B cell (primary cell): ENCODE results near the gene ANKRD24. TPM values are rescaled to one million over a fixed set of nuclear protein-coding genes. Genes with fewer than 3 reads are reported as not detected.

Experiments used
- ATAC-seq: fragments of 200-7000 bp; cut with Tn5 transposase; one replicate; pipeline ENCODE4 v1.10.0; 2021; ENCODE audit warnings: low read depth, mild to moderate bottlenecking, moderate number of reproducible peaks, moderate library complexity
- CTCF ChIA-PET: fragments of 350-600 bp; sonication (Branson Sonifier 250); formaldehyde crosslinking; loops from one replicate; lab custom pipeline; 2021; ENCODE audit warnings: antibody characterized with exemption, inconsistent platforms; lab: Charles Lee
- POLR2A ChIA-PET: fragments of 350-600 bp; sonication (Branson Sonifier 250); formaldehyde crosslinking; loops from one replicate; lab custom pipeline; 2021; ENCODE audit warnings: antibody characterized with exemption; lab: Charles Lee
- DNase-seq: peaks from one replicate; pipeline ENCODE4 v3.0.0; 2013
- H2AFZ ChIP-seq: 2 replicates; pipeline ENCODE4 v1.6.1; 2012; ENCODE audit warnings: mild to moderate bottlenecking, low read depth, low read length; ENCODE audit not compliant: insufficient read depth, poor library complexity, severe bottlenecking
- H3K27ac ChIP-seq, 2 donors: 1 replicate in 1 of 2; 2 replicates in 1 of 2; pipeline ENCODE4 v1.5.1; 2012 to 2013; ENCODE audit warnings: low read length in 2 of 2, mild to moderate bottlenecking in 2 of 2, moderate library complexity in 1 of 2
- H3K27me3 ChIP-seq, 4 experiments: fragments of 200-600 bp in 1 of 4; sonication (generic) in 1 of 4; replicated peaks in 1 of 4; 1 replicate in 2 of 4; 2 replicates in 2 of 4; pipeline versions ENCODE4 v1.6.1 to v1.7.0; 2013 to 2016; ENCODE audit warnings: low read length in 3 of 4, mild to moderate bottlenecking in 2 of 4, mixed read lengths in 1 of 4, moderate library complexity in 1 of 4; ENCODE audit not compliant: insufficient read depth in 4 of 4, control insufficient read depth in 3 of 4; ENCODE audit errors: control extremely low read depth in 1 of 4
- H3K36me3 ChIP-seq, 2 experiments: replicated peaks in 1 of 2; 1 replicate in 1 of 2; 2 replicates in 1 of 2; pipeline versions ENCODE4 v1.6.1 to v1.7.1; 2013; ENCODE audit warnings: low read length in 1 of 2; ENCODE audit not compliant: insufficient read depth in 2 of 2, control insufficient read depth in 1 of 2; ENCODE audit errors: control extremely low read depth in 1 of 2, extremely low read depth in 1 of 2
- H3K4me1 ChIP-seq, 2 donors: fragments of 200-600 bp in 1 of 2; sonication (generic) in 1 of 2; 1 replicate in 1 of 2; 2 replicates in 1 of 2; pipeline versions ENCODE4 v1.5.1 to v1.6.1; 2013 to 2017; ENCODE audit warnings: low read length in 2 of 2; ENCODE audit not compliant: control insufficient read depth in 2 of 2, insufficient read depth in 2 of 2
- H3K4me2 ChIP-seq: replicated peaks from 2 replicates; pipeline ENCODE3; 2012; ENCODE audit warnings: mild to moderate bottlenecking, low read depth, low read length; ENCODE audit not compliant: poor library complexity, severe bottlenecking
- H3K4me3 ChIP-seq, 5 experiments: fragments of 200-600 bp in 1 of 5; sonication (generic) in 1 of 5; 1 replicate in 3 of 5; 2 replicates in 2 of 5; pipeline versions ENCODE4 v1.5.1 to v1.7.0; 2011 to 2016; ENCODE audit warnings: low read length in 4 of 5, mild to moderate bottlenecking in 4 of 5, low read depth in 2 of 5, control low read depth in 1 of 5, moderate library complexity in 1 of 5; ENCODE audit not compliant: insufficient read depth in 1 of 5; ENCODE audit errors: control extremely low read depth in 1 of 5, extremely low read depth in 1 of 5
- H3K79me2 ChIP-seq: fragments of 200-600 bp; sonication (generic); one replicate; pipeline ENCODE4 v1.6.0; 2016; ENCODE audit warnings: low read length; ENCODE audit not compliant: control insufficient read depth, insufficient read depth
- H3K9ac ChIP-seq: fragments of 200-600 bp; sonication (generic); 2 replicates; pipeline ENCODE4 v1.6.1; 2017; ENCODE audit warnings: mild to moderate bottlenecking, low read length, moderate library complexity
- H3K9me3 ChIP-seq, 3 donors: one replicate each; pipeline versions ENCODE4 v1.6.1 to v1.7.1; 2013; ENCODE audit warnings: low read length in 2 of 3; ENCODE audit not compliant: control insufficient read depth in 2 of 3, insufficient read depth in 1 of 3; ENCODE audit errors: control extremely low read depth in 1 of 3
- H4K20me1 ChIP-seq: 2 replicates; pipeline ENCODE4 v1.6.0; 2012; ENCODE audit warnings: mild to moderate bottlenecking, low read length; ENCODE audit not compliant: insufficient read depth, control insufficient read depth, poor library complexity, severe bottlenecking
- H3K27ac Mint-ChIP-seq: one replicate; pipeline ENCODE4 v1.8.0; 2021; ENCODE audit warnings: mixed read lengths
- H3K27me3 Mint-ChIP-seq: one replicate; pipeline ENCODE4 v1.8.0; 2021; ENCODE audit warnings: mixed read lengths
- H3K4me1 Mint-ChIP-seq: one replicate; pipeline ENCODE4 v1.8.0; 2021; ENCODE audit warnings: mixed read lengths
- H3K4me3 Mint-ChIP-seq: one replicate; pipeline ENCODE4 v1.8.0; 2021; ENCODE audit warnings: mixed read lengths
- H3K9me3 Mint-ChIP-seq: one replicate; pipeline ENCODE4 v1.8.0; 2022; ENCODE audit warnings: mixed read lengths; ENCODE audit not compliant: insufficient read depth
- EZH2 ChIP-seq: IDR thresholded peaks from 2 replicates; pipeline ENCODE4 v1.6.1; 2012; ENCODE audit warnings: borderline replicate concordance, low read depth, mild to moderate bottlenecking, moderate library complexity, low read length; ENCODE audit not compliant: insufficient read depth, poor library complexity, severe bottlenecking
- WGBS: methylation state at CpG from one replicate; pipeline ENCODE4 v1.1.5; 2013; ENCODE audit warnings: missing lambda C conversion rate; ENCODE audit not compliant: insufficient coverage; 5-methylcytosine and 5-hydroxymethylcytosine counted together
- intact Hi-C: fragments of 100-400 bp; cut with micrococcal nuclease; formaldehyde crosslinking; loops from one replicate; pipeline ENCODE4 v1.10.0; 2022
- polyA plus RNA-seq: library from polyadenylated mRNA; depleted of rRNA; stranded (reverse); fragments of >200 nt; gene quantifications from 2 replicates; pipeline ENCODE4 v1.2.3, GENCODE V29; 2012
- total RNA-seq, 2 donors: library from RNA; stranded (reverse); fragments of 120-200 nt in 1 of 2; gene quantifications; 1 replicate in 1 of 2; 2 replicates in 1 of 2; pipeline versions ENCODE4 v1.2.3 to v1.2.4, GENCODE V29; 2013 to 2022
- TF ChIP-seq, protein P1 (sequence below): fragments of 200-600 bp; IDR thresholded peaks from one replicate; pipeline ENCODE4 v1.8.0; 2022; ENCODE audit warnings: antibody characterized with exemption, mild to moderate bottlenecking

Gene ANKRD24
- total and polyA plus RNA-seq, 2 donors (not counting 1 experiment from before 2014, with no cell fraction given): 0.37 to 1.5 TPM

DNA sequence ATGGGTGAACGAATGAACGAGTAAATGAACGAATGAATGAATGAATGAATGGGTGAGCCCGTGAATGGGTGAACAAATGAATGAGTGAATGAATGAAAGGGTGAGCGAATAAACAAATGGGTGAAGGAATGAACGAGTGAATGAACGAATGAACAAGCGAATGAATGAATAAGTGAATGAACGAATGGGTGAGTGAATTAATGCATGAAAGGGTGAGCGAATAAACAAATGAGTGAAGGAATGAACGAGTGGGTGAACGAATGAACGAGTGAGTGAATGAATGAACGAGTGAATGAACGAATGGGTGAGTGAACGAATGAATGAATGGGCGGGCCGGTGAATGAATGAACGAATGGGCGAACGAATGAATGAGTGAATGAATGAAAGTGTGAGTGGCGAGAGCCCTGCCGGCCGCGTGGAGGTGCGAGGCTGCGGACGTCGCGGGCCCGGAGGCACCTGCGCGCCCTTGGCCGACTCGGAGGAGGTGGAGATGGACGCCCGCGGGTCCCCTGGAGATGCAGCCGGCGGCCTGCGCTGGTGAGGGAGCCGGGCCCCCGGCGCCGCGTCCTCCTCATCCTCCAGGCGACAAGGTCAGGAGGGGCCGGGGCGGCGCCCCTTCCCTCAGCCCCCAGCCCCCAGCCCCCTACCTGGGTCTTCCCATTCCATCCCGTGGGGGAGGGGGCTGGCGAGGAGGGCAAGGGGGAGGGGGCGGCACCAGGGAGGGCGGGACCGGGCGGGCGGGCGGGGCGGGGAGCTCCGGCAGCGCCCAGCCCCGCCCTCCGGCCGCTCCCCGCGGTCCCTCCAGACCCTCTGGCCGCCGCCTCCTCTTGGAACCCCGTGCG lies 15.4 kb downstream of the ANKRD24 start:
- H3K9me3 Mint-ChIP-seq: no peaks in the 10 kb centered on the region
- Histone ChIP-seq H3K27ac (no peak overlapping the region), H3K36me3 (no peaks in the 10 kb centered on the region), H3K4me2 (peak overlapping the region; percentile 24), H3K4me3 (no peak overlapping the region), H4K20me1 (no peaks in the 10 kb centered on the region), H2AFZ (no peak overlapping the region), H3K9me3 (peaks cover 0 to 9% (median 0%) of the 10 kb centered on the region in 3 donors), H3K79me2 (no peaks in the 10 kb centered on the region), H3K27me3 (peaks cover 2 to 52% (median 24%) of the 10 kb centered on the region in 4 experiments), H3K4me1 (peaks cover 6 to 13% of the 10 kb centered on the region in 2 donors), H3K9ac (no peak overlapping the region)
- POLR2A ChIA-PET: no interaction called here
- H3K4me3 Mint-ChIP-seq: no peak overlapping the region
- CTCF ChIA-PET: no interaction called here
- H3K4me1 Mint-ChIP-seq: peaks cover 15% of the 10 kb centered on the region
- WGBS: 20% methylated on average over 60 of the region's 70 CpGs
- DNase-seq (no peak), ATAC-seq (no peak)
- intact Hi-C loops: no loop called here
- TF ChIP-seq, protein P1, sequence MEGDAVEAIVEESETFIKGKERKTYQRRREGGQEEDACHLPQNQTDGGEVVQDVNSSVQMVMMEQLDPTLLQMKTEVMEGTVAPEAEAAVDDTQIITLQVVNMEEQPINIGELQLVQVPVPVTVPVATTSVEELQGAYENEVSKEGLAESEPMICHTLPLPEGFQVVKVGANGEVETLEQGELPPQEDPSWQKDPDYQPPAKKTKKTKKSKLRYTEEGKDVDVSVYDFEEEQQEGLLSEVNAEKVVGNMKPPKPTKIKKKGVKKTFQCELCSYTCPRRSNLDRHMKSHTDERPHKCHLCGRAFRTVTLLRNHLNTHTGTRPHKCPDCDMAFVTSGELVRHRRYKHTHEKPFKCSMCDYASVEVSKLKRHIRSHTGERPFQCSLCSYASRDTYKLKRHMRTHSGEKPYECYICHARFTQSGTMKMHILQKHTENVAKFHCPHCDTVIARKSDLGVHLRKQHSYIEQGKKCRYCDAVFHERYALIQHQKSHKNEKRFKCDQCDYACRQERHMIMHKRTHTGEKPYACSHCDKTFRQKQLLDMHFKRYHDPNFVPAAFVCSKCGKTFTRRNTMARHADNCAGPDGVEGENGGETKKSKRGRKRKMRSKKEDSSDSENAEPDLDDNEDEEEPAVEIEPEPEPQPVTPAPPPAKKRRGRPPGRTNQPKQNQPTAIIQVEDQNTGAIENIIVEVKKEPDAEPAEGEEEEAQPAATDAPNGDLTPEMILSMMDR: no peak
- no peak for TF ChIP-seq EZH2
- H3K27ac Mint-ChIP-seq: no peak overlapping the region
- H3K27me3 Mint-ChIP-seq: peaks cover 38% of the 10 kb centered on the region

DNA sequence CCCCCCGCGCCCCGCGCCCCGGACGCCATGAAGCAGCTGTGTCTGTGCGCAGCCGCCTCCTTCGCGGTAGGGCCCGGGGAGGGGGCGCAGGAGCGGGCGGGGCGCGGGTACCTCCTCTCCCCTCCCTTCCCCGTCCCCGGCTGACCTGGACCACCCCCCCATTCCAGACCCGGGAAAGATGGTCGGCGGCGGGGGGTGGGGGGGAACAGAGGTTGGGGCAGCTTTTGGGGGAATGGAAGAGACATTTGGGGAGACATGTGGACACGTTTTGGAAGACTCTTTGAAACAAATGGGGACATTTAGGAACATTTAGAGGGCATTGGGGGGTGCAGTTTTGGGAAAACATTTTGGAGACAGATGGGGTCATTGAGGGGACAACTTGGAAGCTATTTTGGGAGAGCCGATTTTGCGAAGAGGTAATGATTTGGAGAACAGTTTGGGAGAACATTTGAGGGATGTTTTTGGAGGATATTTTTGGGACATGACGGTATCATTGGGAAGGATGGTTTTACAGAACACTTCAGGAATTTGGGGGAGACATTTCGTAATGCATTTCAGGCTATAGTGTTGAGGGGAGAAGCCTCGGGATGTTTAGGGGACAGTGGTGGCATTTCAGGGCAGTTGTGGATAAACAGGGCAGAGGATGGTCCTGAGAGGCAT lies 16.1 kb downstream of the ANKRD24 start:
- no peak overlapping the region for H2AFZ ChIP-seq
- H3K9me3 ChIP-seq: peaks cover 0 to 9% (median 0%) of the 10 kb centered on the region in 3 donors
- no peaks in the 10 kb centered on the region for H3K36me3 ChIP-seq
- H3K4me3 Mint-ChIP-seq: no peak overlapping the region
- TF ChIP-seq, protein P1: no peak
- no peak for TF ChIP-seq EZH2
- 20% methylated on average over 12 of the region's 28 CpGs for WGBS
- peaks cover 2 to 47% (median 22%) of the 10 kb centered on the region in 4 experiments for H3K27me3 ChIP-seq
- H3K4me3 ChIP-seq: no peak overlapping the region
- H3K4me1 ChIP-seq: peaks cover 6 to 13% of the 10 kb centered on the region in 2 donors
- H3K79me2 ChIP-seq: no peaks in the 10 kb centered on the region
- H3K4me1 Mint-ChIP-seq: peaks cover 15% of the 10 kb centered on the region
- no peak overlapping the region for H3K27ac Mint-ChIP-seq
- H3K27me3 Mint-ChIP-seq: peaks cover 34% of the 10 kb centered on the region
- no peak overlapping the region for H3K4me2 ChIP-seq
- CTCF ChIA-PET: no interaction called here
- no peaks in the 10 kb centered on the region for H3K9me3 Mint-ChIP-seq
- no peak for ATAC-seq
- no peak for DNase-seq
- POLR2A ChIA-PET: no interaction called here
- intact Hi-C loops: no loop called here
- H3K9ac ChIP-seq: no peak overlapping the region
- H3K27ac ChIP-seq: no peak overlapping the region
- no peaks in the 10 kb centered on the region for H4K20me1 ChIP-seq
